Adrenal gland (tissue), 12 donors: ENCODE measurements around the gene DPP9. TPM values are rescaled to one million over a fixed set of nuclear protein-coding genes. Genes with fewer than 3 reads are reported as not detected.

Experiments used
- DNase-seq, 7 donors: peaks; one replicate each; pipeline ENCODE4 v3.0.0-alpha.2; 2019 to 2020
- H3K27ac ChIP-seq, 5 donors: fragments of 200-600 bp; sonication (generic) in 4 of 5; 1 replicate in 3 of 5; 2 replicates in 2 of 5; pipeline versions ENCODE4 v1.5.1 to v1.8.0; 2016 to 2020; ENCODE audit warnings: mild to moderate bottlenecking in 1 of 5
- H3K27me3 ChIP-seq: fragments of 200-600 bp; 2 replicates; pipeline ENCODE4 v1.8.0; 2021
- H3K36me3 ChIP-seq, 2 donors: fragments of 200-600 bp; replicated peaks in 1 of 2; 1 replicate in 1 of 2; 2 replicates in 1 of 2; pipeline versions ENCODE4 v1.5.1 to v1.8.0; 2018 to 2022
- H3K4me1 ChIP-seq, 2 donors: fragments of 200-600 bp; replicated peaks in 1 of 2; 1 replicate in 1 of 2; 2 replicates in 1 of 2; pipeline versions ENCODE4 v1.5.1 to v1.8.0; 2018 to 2021
- H3K4me3 ChIP-seq, 4 donors: fragments of 200-600 bp; sonication (generic) in 3 of 4; one replicate each; pipeline ENCODE4 v1.5.1; 2016 to 2018
- H3K9me3 ChIP-seq, 3 donors: fragments of 200-600 bp; sonication (generic) in 1 of 3; replicated peaks in 1 of 3; 1 replicate in 2 of 3; 2 replicates in 1 of 3; pipeline versions ENCODE4 v1.5.1 to v1.8.0; 2016 to 2021
- CTCF ChIP-seq, 6 experiments: fragments of 450-650 bp in 4 of 6; fragments of 200-600 bp in 2 of 6; sonication (generic) in 1 of 6; IDR thresholded peaks; 1 replicate in 5 of 6; 2 replicates in 1 of 6; pipeline versions ENCODE4 v1.5.1 to v1.8.0; 2016 to 2021; ENCODE audit warnings: antibody characterized with exemption in 6 of 6, mild to moderate bottlenecking in 2 of 6, moderate library complexity in 1 of 6
- POLR2A ChIP-seq, 2 donors: fragments of 450-650 bp; IDR thresholded peaks; one replicate each; pipeline ENCODE4 v1.6.1; 2017; ENCODE audit warnings: antibody characterized with exemption in 2 of 2, mild to moderate bottlenecking in 2 of 2, moderate library complexity in 1 of 2
- WGBS, 4 donors: extraction: QIAGEN DNeasy Blood & Tissue Kit in 2 of 4; methylation state at CpG; one replicate each; pipeline versions ENCODE4 v1.1.5 to v1.1.7; 2013 to 2017; 5-methylcytosine and 5-hydroxymethylcytosine counted together
- intact Hi-C, 2 donors: fragments of 100-400 bp; cut with DNase I; formaldehyde crosslinking; loops; one replicate each; pipeline versions ENCODE4 v1.14.1 to v1.15.0; 2022 to 2023
- polyA plus RNA-seq, 3 donors: library from polyadenylated mRNA; stranded (reverse); fragments of 200-250 nt in 2 of 3; fragments of 350-450 nt in 1 of 3; fragmentation: Illumina TruSeq in 1 of 3; extraction: RNeasy Lipid Tissue Mini Kit (QIAGEN cat#74804) in 1 of 3; gene quantifications; one replicate each; pipeline ENCODE4 v1.2.3, GENCODE V29; 2013 to 2014
- total RNA-seq, 9 donors: library from RNA; depleted of rRNA in 4 of 9; stranded (reverse); fragments of >200 nt in 4 of 9; fragments of 120-200 nt in 1 of 9; fragmentation: NEBNext Ultra II Directional in 1 of 9; extraction: Animal tissue kit (Norgen Biotek cat#: 25700) in 1 of 9; gene quantifications; one replicate each; pipeline versions ENCODE4 v1.1.0 to v1.2.4, GENCODE V29; 2013 to 2023
- donor health status: healthy with polysubstance abuse.
- donor health status: Bipolar disorder and iron deficiency.
- donor health status: DM: yes; HTN: yes; CAD: no.
- donor health status: DM: no; HTN: no; CAD: no.
- donor health status: DM: no; HTN: no; CAD: no.
- donor health status: DM: yes; HTN: yes; CAD: no.

DPP9 gene
- total and polyA plus RNA-seq, 12 donors: 9.5 to 117 (median 46.9) TPM

GRCh38 chr19:4662812-4663211 lies 60.8 kb downstream of the DPP9 start:
- Histone ChIP-seq H3K4me3 (no peak overlapping the region), H3K9me3 (no peaks in the 10 kb centered on the region), H3K27ac (no peak overlapping the region), H3K27me3 (no peaks in the 10 kb centered on the region), H3K36me3 (peaks cover 0 to 72% of the 10 kb centered on the region in 2 donors), H3K4me1 (no peaks in the 10 kb centered on the region)
- intact Hi-C loops: no loop called here
- TF ChIP-seq CTCF (IDR thresholded peaks at IDR 0.05) (no peak), POLR2A (IDR thresholded peaks at IDR 0.05) (no peak)
- DNase-seq: no peak
- WGBS, 4 donors: 84 to 96% (median 91%) methylated on average over 6 of the region's 6 CpGs

- H3K27me3 ChIP-seq: no peaks in the 10 kb centered on the region
- 81 to 83% (median 83%) methylated on average over 18 to 20 of the region's 20 CpGs for WGBS, 4 donors
- H3K27ac ChIP-seq: no peak overlapping the region
- peaks cover 0 to 72% of the 10 kb centered on the region in 2 donors for H3K36me3 ChIP-seq
- no peaks in the 10 kb centered on the region for H3K9me3 ChIP-seq
- H3K4me3 ChIP-seq: no peak overlapping the region
- TF ChIP-seq CTCF (IDR thresholded peaks at IDR 0.05) (no peak), POLR2A (IDR thresholded peaks at IDR 0.05) (no peak)
- H3K4me1 ChIP-seq: no peaks in the 10 kb centered on the region
- DNase-seq: no peak
- intact Hi-C loops: no loop called here
Observed at GRCh38 chr19:4662020-4662695, 61.5 kb downstream of the DPP9 start.

- Histone ChIP-seq H3K4me3 (no peak overlapping the region), H3K4me1 (no peaks in the 10 kb centered on the region), H3K27me3 (no peaks in the 10 kb centered on the region), H3K27ac (no peak overlapping the region), H3K9me3 (no peaks in the 10 kb centered on the region), H3K36me3 (peaks cover 0 to 70% of the 10 kb centered on the region in 2 donors)
- WGBS, 4 donors: 79 to 100% (median 86%) methylated on average over 2 to 4 of the region's 4 CpGs
- TF ChIP-seq POLR2A (IDR thresholded peaks at IDR 0.05) (no peak), CTCF (IDR thresholded peaks at IDR 0.05) (no peak)
- intact Hi-C loops: no loop called here
- DNase-seq: no peak
Observed at GRCh38 chr19:4660993-4661392, 62.6 kb downstream of the DPP9 start.

- Histone ChIP-seq H3K4me3 (no peak overlapping the region), H3K36me3 (peaks cover 0 to 70% of the 10 kb centered on the region in 2 donors), H3K27me3 (no peaks in the 10 kb centered on the region), H3K4me1 (no peaks in the 10 kb centered on the region), H3K9me3 (no peaks in the 10 kb centered on the region), H3K27ac (no peak overlapping the region)
- WGBS, 4 donors: 87 to 90% (median 88%) methylated on average over 10 to 15 of the region's 15 CpGs
- DNase-seq: peak in 2 of 7 donors; percentile 32 to 41
- intact Hi-C loops: no loop called here
- TF ChIP-seq CTCF (IDR thresholded peaks at IDR 0.05): peak in 4 of 6 experiments; percentile 13 to 25 (median 20)
- no peak for TF ChIP-seq POLR2A (IDR thresholded peaks at IDR 0.05)
Observed at GRCh38 chr19:4660181-4660791, 63.4 kb downstream of the DPP9 start.
